ENCODE measurements around the gene SLC2A4. TPM values are rescaled to one million over a fixed set of nuclear protein-coding genes. Genes with fewer than 3 reads are reported as not detected.

The SLC2A4 gene
- total RNA-seq, 1 donor from 2014 or later = 0.38 TPM

GRCh38 chr17:7315570-7316235 lies 34.2 kb downstream of the SLC2A4 start:
- Histone ChIP-seq H3K36me3 (ENCODE audit: control insufficient read depth, insufficient read depth, low read length) (peaks cover 6% of the 10 kb centered on the region), H3K4me3 (ENCODE audit: low read depth, low read length) (peak overlapping the region; percentile 69), H3K27me3 (ENCODE audit: control insufficient read depth, insufficient read depth, low read length) (no peaks in the 10 kb centered on the region)
- no peak for DNase-seq (ENCODE audit: low read depth)
- TF ChIP-seq CTCF (IDR thresholded peaks at IDR 0.05; ENCODE audit: insufficient read depth, low read length, poor library complexity, severe bottlenecking) = no peak

DNA sequence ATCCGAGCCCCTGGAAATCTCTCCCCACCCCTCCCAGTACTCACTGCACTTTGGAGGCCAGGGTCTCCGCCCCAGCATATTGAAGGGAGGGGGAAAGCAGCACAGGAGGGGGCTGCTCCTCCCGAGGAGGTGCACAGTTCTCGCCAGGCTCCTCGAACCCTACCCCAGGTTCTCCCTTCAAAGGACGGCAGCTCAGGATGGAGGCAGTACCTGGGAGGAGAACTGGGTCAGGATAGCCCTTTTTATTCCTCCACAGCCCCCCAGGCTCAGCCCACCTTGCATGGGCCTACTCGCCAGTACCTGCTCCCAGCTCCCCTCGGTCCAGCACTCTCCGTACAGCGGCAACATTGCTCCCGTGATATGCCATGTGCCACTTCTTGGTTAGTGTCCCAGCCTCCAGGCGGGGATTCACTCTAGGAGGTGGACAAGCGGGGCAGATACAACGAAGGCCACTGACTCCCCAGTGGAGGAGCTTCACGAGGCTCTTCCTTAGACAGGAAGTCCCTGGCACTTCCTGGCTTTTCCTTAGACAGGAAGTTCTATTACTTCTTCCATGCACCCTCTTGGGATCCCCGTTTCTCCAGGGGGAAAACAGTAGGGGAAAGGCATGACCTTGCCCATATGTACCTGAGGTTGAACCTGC lies 35.8 kb downstream of the SLC2A4 start:
- no peak overlapping the region for H3K4me3 ChIP-seq (ENCODE audit: low read depth, low read length)
- no peak for DNase-seq (ENCODE audit: low read depth)
- peaks cover 6% of the 10 kb centered on the region for H3K36me3 ChIP-seq (ENCODE audit: control insufficient read depth, insufficient read depth, low read length)
- TF ChIP-seq CTCF (IDR thresholded peaks at IDR 0.05; ENCODE audit: insufficient read depth, low read length, poor library complexity, severe bottlenecking) = no peak
- H3K27me3 ChIP-seq (ENCODE audit: control insufficient read depth, insufficient read depth, low read length) = no peaks in the 10 kb centered on the region

GRCh38 chr17:7318121-7318860 lies 36.8 kb downstream of the SLC2A4 start:
- Histone ChIP-seq H3K36me3 (ENCODE audit: control insufficient read depth, insufficient read depth, low read length) (peaks cover 4% of the 10 kb centered on the region), H3K27me3 (ENCODE audit: control insufficient read depth, insufficient read depth, low read length) (no peaks in the 10 kb centered on the region), H3K4me3 (ENCODE audit: low read depth, low read length) (no peak overlapping the region)
- DNase-seq (ENCODE audit: low read depth) = no peak
- no peak for TF ChIP-seq CTCF (IDR thresholded peaks at IDR 0.05; ENCODE audit: insufficient read depth, low read length, poor library complexity, severe bottlenecking)

DNA sequence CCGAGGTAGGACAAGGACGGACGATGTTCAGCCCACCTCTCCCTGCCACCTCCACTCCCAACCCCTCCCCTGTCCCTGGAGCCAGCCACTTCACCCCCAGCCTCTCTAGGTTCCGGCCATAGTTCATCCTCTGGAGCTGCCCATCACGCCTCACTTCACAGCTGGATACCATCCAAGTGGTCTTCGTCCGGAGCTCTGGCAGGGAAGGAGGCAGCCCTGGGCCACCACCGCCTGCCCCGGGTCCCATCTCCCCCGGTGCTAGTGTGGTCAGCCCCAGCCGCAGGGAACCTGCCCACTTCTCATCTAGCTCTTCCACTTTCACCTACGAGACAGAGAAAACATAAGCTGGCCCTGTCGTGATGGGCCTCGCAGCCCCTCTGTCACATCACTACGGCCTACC lies 39.9 kb downstream of the SLC2A4 start:
- Histone ChIP-seq H3K4me3 (ENCODE audit: low read depth, low read length) (no peak overlapping the region), H3K36me3 (ENCODE audit: control insufficient read depth, insufficient read depth, low read length) (peaks cover 5% of the 10 kb centered on the region), H3K27me3 (ENCODE audit: control insufficient read depth, insufficient read depth, low read length) (no peaks in the 10 kb centered on the region)
- DNase-seq (ENCODE audit: low read depth) = no peak
- no peak for TF ChIP-seq CTCF (IDR thresholded peaks at IDR 0.05; ENCODE audit: insufficient read depth, low read length, poor library complexity, severe bottlenecking)

GRCh38 chr17:7322520-7323194 lies 41.1 kb downstream of the SLC2A4 start:
- Histone ChIP-seq H3K27me3 (ENCODE audit: control insufficient read depth, insufficient read depth, low read length) (no peaks in the 10 kb centered on the region), H3K4me3 (ENCODE audit: low read depth, low read length) (no peak overlapping the region), H3K36me3 (ENCODE audit: control insufficient read depth, insufficient read depth, low read length) (peaks cover 5% of the 10 kb centered on the region)
- TF ChIP-seq CTCF (IDR thresholded peaks at IDR 0.05; ENCODE audit: insufficient read depth, low read length, poor library complexity, severe bottlenecking) = no peak
- no peak for DNase-seq (ENCODE audit: low read depth)

Data from kidney epithelial cell (primary cell).